GM21526 (cell line): ENCODE data around the gene DDIT4.
"Not testable (repeated sequence)": the region's sequence is repeated elsewhere in the genome, so short reads cannot be mapped to it uniquely, and the experiment has no call there.

Experiments used
- ATAC-seq: cut with Tn5 transposase; IDR thresholded peaks from one replicate; pipeline ENCODE4 v1.9.1; 2021; ENCODE audit warnings: moderate library complexity; ENCODE audit not compliant: unreplicated experiment, low FRiP score

Gene DDIT4

GRCh38 chr10:72285972-72286521 lies 12.3 kb downstream of the DDIT4 start:
- ATAC-seq = no peak

- ATAC-seq = no peak
Measured at GRCh38 chr10:72291019-72291532, 17.4 kb downstream of the DDIT4 start.

DNA sequence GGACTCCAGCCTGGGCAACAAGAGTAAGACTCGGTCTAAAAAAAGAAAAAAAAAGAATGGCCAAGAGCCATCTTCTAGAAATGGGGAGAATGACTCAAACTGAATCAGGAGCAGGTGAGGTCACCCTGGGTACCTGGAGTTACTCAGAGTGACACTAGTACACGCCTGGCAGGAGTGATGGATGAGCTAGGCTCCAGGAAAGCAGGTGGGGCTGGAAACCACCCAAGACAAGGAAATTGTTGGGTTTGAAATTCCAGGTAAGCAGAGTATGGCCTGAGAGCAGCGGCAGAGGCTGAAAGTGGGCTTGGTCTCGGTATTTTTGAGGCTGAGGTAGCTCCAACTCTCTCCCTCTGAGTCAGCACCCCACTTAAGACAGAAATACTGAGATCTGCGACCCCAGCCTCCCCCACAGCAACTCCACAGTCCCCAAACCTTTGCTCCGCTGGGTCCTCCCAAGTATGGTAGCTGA lies 18.5 kb downstream of the DDIT4 start:
- no peak for ATAC-seq

- ATAC-seq = no peak
Measured at GRCh38 chr10:72295330-72295910, 21.7 kb downstream of the DDIT4 start.

DNA sequence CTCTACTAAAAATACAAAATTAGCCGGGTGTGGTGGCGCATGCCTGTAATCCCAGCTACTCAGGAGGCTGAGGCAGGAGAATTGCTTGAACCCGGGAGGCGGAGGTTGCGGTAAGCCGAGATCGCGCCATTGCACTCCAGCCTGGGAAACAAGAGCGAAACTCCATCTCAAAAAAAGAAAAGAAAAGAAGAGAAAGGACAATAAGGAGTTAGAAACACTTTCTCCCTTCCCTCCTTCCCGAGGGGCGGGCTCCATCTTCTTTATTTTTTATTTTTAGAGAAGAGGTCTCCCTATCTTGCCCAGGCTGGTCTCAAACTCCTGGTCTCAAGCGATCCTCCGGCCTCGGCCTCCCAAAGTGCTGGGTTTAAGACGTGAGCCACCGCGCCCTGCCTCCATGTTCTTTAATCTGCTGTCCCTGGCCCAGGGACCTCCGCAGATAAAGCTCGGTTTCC lies 23.1 kb downstream of the DDIT4 start:
- ATAC-seq = not testable (repeated sequence)

- ATAC-seq = peak; percentile 54
Measured at GRCh38 chr10:72297281-72297804, 23.6 kb downstream of the DDIT4 start.

GRCh38 chr10:72297805-72298591 lies 24.3 kb downstream of the DDIT4 start:
- peak; percentile 69 for ATAC-seq

- ATAC-seq = no peak
Measured at GRCh38 chr10:72298592-72299519, 25.1 kb downstream of the DDIT4 start.

DNA sequence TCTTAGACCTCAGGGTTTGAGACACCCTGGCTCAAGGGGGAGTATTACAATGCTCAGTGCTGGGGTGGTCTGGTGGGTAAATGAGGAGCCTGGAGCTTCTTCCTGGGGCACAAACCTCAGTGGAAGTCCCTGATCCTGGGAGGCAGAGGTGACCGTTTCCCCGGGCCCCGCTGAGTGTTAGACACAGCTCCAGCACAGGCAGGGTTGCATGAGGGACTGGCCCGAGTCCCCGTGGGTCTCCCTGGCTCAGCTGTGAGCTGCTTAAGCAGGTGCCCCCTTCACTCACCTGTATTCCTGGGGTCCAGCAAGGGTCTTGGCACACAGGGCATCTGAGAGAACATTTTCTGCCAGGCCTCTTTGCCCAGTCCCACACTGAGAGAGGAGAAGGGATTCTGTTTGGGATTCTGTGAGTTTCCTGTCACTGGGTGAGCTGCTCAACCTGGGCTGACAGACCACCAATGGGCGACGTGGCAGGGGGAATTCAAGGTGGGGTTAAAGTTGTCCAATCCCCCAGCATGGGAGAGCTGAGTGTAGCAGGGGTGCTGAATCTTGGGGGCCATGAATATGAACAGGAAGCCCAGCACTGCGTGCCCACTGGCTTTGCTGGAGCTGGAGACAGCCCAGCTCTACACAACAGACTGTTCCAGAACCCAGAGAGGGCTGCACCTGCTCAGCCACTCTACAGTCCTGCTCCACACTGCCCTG lies 29.9 kb downstream of the DDIT4 start:
- no peak for ATAC-seq

DNA sequence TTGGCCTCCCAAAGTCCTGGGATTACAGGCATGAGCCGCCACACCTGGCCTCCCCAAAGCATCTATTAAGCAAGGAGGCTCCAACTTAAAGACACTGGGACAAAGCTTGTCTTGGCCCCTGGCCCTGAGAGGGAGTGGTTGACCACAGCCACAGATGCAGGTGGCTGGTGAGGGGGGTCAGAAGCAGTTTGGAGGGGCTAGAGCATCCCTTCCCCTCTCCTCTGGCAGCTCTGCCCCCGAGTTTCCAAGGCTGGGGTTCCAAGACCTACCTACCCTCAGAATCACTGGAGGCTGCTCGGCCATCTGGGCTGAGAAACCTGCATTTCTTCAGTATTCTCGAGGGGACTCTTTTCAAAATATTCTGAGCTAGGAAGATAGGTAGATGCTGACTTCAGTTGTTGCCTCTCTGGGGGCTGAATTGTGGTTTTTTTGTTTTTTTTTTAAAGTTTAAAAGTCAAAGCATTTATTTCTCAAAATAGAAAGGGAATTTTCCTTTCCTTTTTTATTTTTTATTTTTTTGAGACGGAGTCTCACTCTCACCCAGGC lies 32.6 kb downstream of the DDIT4 start:
- no peak for ATAC-seq

DNA sequence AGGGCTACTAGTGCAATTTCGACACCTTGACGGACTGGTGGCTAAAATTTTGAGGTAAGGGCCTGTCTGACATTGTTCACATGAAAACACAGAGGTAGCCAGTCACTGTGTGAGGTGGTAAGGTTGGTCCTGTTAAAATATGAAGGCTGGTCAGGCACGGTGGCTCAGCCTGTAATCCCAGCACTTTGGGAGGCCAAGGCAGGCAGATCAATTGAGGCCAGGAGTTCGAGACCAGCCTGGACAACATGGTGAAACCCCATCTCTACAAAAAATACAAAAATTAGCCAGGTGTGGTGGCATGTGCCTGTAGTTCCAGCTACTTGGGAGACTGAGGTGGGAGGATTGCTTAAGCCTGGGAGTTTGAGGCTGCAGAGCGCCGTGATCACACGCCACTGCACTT lies 34.0 kb downstream of the DDIT4 start:
- ATAC-seq = not testable (repeated sequence)

- ATAC-seq = no peak
Measured at GRCh38 chr10:72308320-72308987, 34.7 kb downstream of the DDIT4 start.

GRCh38 chr10:72309290-72310240 lies 35.8 kb downstream of the DDIT4 start:
- no peak for ATAC-seq

DNA sequence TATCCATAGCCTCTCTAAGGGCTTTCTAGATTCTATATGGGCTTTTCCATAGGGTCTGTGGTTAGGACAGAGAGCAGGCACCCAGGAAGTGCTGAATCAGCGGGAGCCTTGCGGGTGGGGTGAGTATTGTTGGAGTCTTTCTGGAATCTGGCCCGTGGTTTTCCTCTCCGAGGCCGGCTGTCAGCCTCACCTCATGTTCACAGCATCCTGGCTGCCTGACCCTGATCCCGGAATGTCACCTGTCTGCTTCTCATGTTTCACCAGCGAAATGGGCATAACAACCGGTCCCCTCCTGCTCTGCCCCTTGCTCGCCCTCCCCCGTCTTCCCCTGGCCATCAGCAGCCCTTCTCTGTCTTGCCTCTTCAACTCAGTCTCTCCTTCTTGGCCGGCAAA lies 36.5 kb downstream of the DDIT4 start:
- no peak for ATAC-seq

- ATAC-seq = no peak
Measured at GRCh38 chr10:72310636-72311035, 36.9 kb downstream of the DDIT4 start.

- ATAC-seq = no peak
Measured at GRCh38 chr10:72311667-72312066, 37.9 kb downstream of the DDIT4 start.

- no peak for ATAC-seq
Measured at GRCh38 chr10:72312865-72313391, 39.2 kb downstream of the DDIT4 start.
